Cardiac muscle cell (in vitro differentiated cells and primary cell): ENCODE measurements around the gene CCDC73. TPM values are rescaled to one million over a fixed set of nuclear protein-coding genes. Genes with fewer than 3 reads are reported as not detected.

Experiments used
- DNase-seq, 2 donors: peaks; one replicate each; pipeline versions ENCODE4 v3.0.0 to v3.0.0-alpha.2; 2010 to 2017; ENCODE audit warnings: low read depth in 1 of 2, low spot score in 1 of 2
- H3K27ac ChIP-seq: fragments of 200-600 bp; sonication (generic); 2 replicates; pipeline ENCODE4 v1.5.1; 2016
- H3K27me3 ChIP-seq: fragments of 200-600 bp; sonication (generic); 2 replicates; pipeline ENCODE4 v1.6.0; 2016; ENCODE audit warnings: control low read depth
- H3K36me3 ChIP-seq: fragments of 200-600 bp; sonication (generic); 2 replicates; pipeline ENCODE4 v1.5.1; 2016; ENCODE audit warnings: control low read depth
- H3K4me1 ChIP-seq: fragments of 200-600 bp; sonication (generic); 2 replicates; pipeline ENCODE4 v1.8.1; 2017; ENCODE audit warnings: low read depth, mild to moderate bottlenecking, mixed run types
- H3K4me3 ChIP-seq: fragments of 200-600 bp; sonication (generic); 2 replicates; pipeline ENCODE4 v1.5.1; 2016; ENCODE audit warnings: mild to moderate bottlenecking
- H3K9me3 ChIP-seq: fragments of 200-600 bp; sonication (generic); 2 replicates; pipeline ENCODE4 v1.5.1; 2017; ENCODE audit warnings: low read depth, mild to moderate bottlenecking, control low read depth
- CTCF ChIP-seq: IDR thresholded peaks from 2 replicates; pipeline ENCODE4 v1.5.1; 2012; ENCODE audit warnings: low read depth, mild to moderate bottlenecking, low read length
- polyA plus RNA-seq: library from polyadenylated mRNA; unstranded; fragments of >200 nt; fragmentation: Nextera tagmentation; extraction: Ambion mirVana; gene quantifications from 2 replicates; pipeline ENCODE4 v1.2.1, GENCODE V29; 2016
- total RNA-seq: library from RNA; depleted of rRNA; stranded (reverse); fragments of >200 nt; gene quantifications from 2 replicates; pipeline ENCODE4 v1.2.3, GENCODE V29; 2016

The CCDC73 gene
- total and polyA plus RNA-seq, 2 experiments from 2014 or later: 0.76 TPM; not detected in 1

GRCh38 chr11:32580967-32581366, 213.5 kb downstream of the CCDC73 start:
- no peak for TF ChIP-seq CTCF
- H3K36me3 ChIP-seq: no peaks in the 10 kb centered on the region
- no peak overlapping the region for H3K4me3 ChIP-seq
- peak in 1 of 2 donors; percentile 87 for DNase-seq
- no peaks in the 10 kb centered on the region for H3K27me3 ChIP-seq
- no peak overlapping the region for H3K27ac ChIP-seq
- H3K9me3 ChIP-seq: no peaks in the 10 kb centered on the region
- peaks cover 6% of the 10 kb centered on the region for H3K4me1 ChIP-seq

GRCh38 chr11:32576456-32576855, 218.0 kb downstream of the CCDC73 start:
- Histone ChIP-seq H3K36me3 (no peaks in the 10 kb centered on the region), H3K4me3 (no peak overlapping the region), H3K27ac (no peak overlapping the region), H3K27me3 (no peaks in the 10 kb centered on the region), H3K9me3 (no peaks in the 10 kb centered on the region), H3K4me1 (no peaks in the 10 kb centered on the region)
- no peak for TF ChIP-seq CTCF
- DNase-seq: no peak

GRCh38 chr11:32575070-32575469, 219.4 kb downstream of the CCDC73 start:
- DNase-seq: no peak
- no peak overlapping the region for H3K27ac ChIP-seq
- TF ChIP-seq CTCF: no peak
- H3K36me3 ChIP-seq: no peaks in the 10 kb centered on the region
- no peak overlapping the region for H3K4me3 ChIP-seq
- H3K9me3 ChIP-seq: no peaks in the 10 kb centered on the region
- no peaks in the 10 kb centered on the region for H3K4me1 ChIP-seq
- no peaks in the 10 kb centered on the region for H3K27me3 ChIP-seq

GRCh38 chr11:32574421-32574820, 220.0 kb downstream of the CCDC73 start:
- Histone ChIP-seq H3K4me1 (no peaks in the 10 kb centered on the region), H3K4me3 (no peak overlapping the region), H3K27ac (no peak overlapping the region), H3K27me3 (no peaks in the 10 kb centered on the region), H3K9me3 (no peaks in the 10 kb centered on the region), H3K36me3 (no peaks in the 10 kb centered on the region)
- DNase-seq: no peak
- TF ChIP-seq CTCF: no peak

GRCh38 chr11:32573228-32573627, 221.2 kb downstream of the CCDC73 start:
- TF ChIP-seq CTCF: no peak
- no peak overlapping the region for H3K27ac ChIP-seq
- no peaks in the 10 kb centered on the region for H3K36me3 ChIP-seq
- no peak overlapping the region for H3K4me3 ChIP-seq
- H3K9me3 ChIP-seq: no peaks in the 10 kb centered on the region
- no peaks in the 10 kb centered on the region for H3K4me1 ChIP-seq
- no peaks in the 10 kb centered on the region for H3K27me3 ChIP-seq
- DNase-seq: no peak

- no peak for TF ChIP-seq CTCF
- H3K9me3 ChIP-seq: no peaks in the 10 kb centered on the region
- H3K27me3 ChIP-seq: no peaks in the 10 kb centered on the region
- no peaks in the 10 kb centered on the region for H3K4me1 ChIP-seq
- H3K36me3 ChIP-seq: no peaks in the 10 kb centered on the region
- H3K27ac ChIP-seq: no peak overlapping the region
- H3K4me3 ChIP-seq: no peak overlapping the region
- DNase-seq: no peak
Observed at GRCh38 chr11:32571039-32571438, 223.4 kb downstream of the CCDC73 start.
